ENCODE measurements around the gene CARHSP1. TPM values are rescaled to one million over a fixed set of nuclear protein-coding genes. Genes with fewer than 3 reads are reported as not detected.

Gene CARHSP1
- total and polyA plus RNA-seq, 9 of the 15 experiments (the other 6 are each of a cell fraction or from before 2014, with no cell fraction given), result 5.8 to 114 (median 41.1) TPM

- TF ChIP-seq, protein P1, sequence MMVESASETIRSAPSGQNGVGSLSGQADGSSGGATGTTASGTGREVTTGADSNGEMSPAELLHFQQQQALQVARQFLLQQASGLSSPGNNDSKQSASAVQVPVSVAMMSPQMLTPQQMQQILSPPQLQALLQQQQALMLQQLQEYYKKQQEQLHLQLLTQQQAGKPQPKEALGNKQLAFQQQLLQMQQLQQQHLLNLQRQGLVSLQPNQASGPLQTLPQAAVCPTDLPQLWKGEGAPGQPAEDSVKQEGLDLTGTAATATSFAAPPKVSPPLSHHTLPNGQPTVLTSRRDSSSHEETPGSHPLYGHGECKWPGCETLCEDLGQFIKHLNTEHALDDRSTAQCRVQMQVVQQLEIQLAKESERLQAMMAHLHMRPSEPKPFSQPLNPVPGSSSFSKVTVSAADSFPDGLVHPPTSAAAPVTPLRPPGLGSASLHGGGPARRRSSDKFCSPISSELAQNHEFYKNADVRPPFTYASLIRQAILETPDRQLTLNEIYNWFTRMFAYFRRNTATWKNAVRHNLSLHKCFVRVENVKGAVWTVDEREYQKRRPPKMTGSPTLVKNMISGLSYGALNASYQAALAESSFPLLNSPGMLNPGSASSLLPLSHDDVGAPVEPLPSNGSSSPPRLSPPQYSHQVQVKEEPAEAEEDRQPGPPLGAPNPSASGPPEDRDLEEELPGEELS (CRISPR knock-in tag; IDR thresholded peaks at IDR 0.05; ENCODE audit: borderline replicate concordance), result 0 out of 2 replicates have a peak, but pooled peaks have one; percentile 53
- TF ChIP-seq E2F1 (CRISPR knock-in tag; IDR thresholded peaks at IDR 0.05) (no peak), DMBX1 (CRISPR knock-in tag; IDR thresholded peaks at IDR 0.05; ENCODE audit: borderline replicate concordance) (0 out of 2 replicates have a peak, but pooled peaks have one; percentile 38), JUNB (CRISPR knock-in tag; conservative IDR thresholded peaks at IDR 0.05) (no peak), ZNF592 (IDR thresholded peaks at IDR 0.05) (no peak), TBL1XR1 (IDR thresholded peaks at IDR 0.05; ENCODE audit: low read length in 2 of 2) (peak in 1 of 2 experiments; percentile 75; a peak in 1 of 4 replicates), RERE (CRISPR knock-in tag; IDR thresholded peaks at IDR 0.05; ENCODE audit: borderline replicate concordance) (no peak), RCOR1 (IDR thresholded peaks at IDR 0.05; ENCODE audit: borderline replicate concordance in 1 of 2, low read depth in 2 of 2, low read length in 2 of 2) (no peak)
- TF ChIP-seq, protein P2, sequence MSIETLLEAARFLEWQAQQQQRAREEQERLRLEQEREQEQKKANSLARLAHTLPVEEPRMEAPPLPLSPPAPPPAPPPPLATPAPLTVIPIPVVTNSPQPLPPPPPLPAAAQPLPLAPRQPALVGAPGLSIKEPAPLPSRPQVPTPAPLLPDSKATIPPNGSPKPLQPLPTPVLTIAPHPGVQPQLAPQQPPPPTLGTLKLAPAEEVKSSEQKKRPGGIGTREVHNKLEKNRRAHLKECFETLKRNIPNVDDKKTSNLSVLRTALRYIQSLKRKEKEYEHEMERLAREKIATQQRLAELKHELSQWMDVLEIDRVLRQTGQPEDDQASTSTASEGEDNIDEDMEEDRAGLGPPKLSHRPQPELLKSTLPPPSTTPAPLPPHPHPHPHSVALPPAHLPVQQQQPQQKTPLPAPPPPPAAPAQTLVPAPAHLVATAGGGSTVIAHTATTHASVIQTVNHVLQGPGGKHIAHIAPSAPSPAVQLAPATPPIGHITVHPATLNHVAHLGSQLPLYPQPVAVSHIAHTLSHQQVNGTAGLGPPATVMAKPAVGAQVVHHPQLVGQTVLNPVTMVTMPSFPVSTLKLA (conservative IDR thresholded peaks at IDR 0.05), result peak; percentile 82 to 90
These were observed at the start of gene CARHSP1 (continued) for GRCh38 chr16:8868416-8869211.

All from K562 (cell line).